A673 (cell line): ENCODE data around the gene EEFSEC. TPM values are rescaled to one million over a fixed set of nuclear protein-coding genes. Genes with fewer than 3 reads are reported as not detected.

ENCODE experiments used
- BruUV-seq: library from RNA; stranded (reverse); fragments of 400-500 nt; replicated peaks from 2 replicates; lab custom pipeline; 2021; lab: Mats Ljungman, UMichigan
- CTCF ChIA-PET: fragments of 300-600 bp; sonication (Branson Sonifier 250); formaldehyde crosslinking; loops from one replicate; lab custom pipeline; 2022; ENCODE audit warnings: antibody characterized with exemption; lab: Charles Lee
- POLR2A ChIA-PET: fragments of 300-600 bp; sonication (Branson Sonifier 250); formaldehyde crosslinking; loops from one replicate; lab custom pipeline; 2022; ENCODE audit warnings: antibody characterized with exemption; ENCODE audit not compliant: low non-redundant PET; lab: Charles Lee
- DNase-seq: peaks from one replicate; pipeline ENCODE4 v3.0.0-alpha.2; 2015; ENCODE audit warnings: low spot score
- H3K27ac ChIP-seq: fragments of 200-600 bp; sonication (generic); 2 replicates; pipeline ENCODE4 v1.5.1; 2016; ENCODE audit warnings: mixed run types, low read depth, mild to moderate bottlenecking, mixed read lengths, antibody characterized with exemption, low read length; ENCODE audit not compliant: poor library complexity, severe bottlenecking
- H3K27me3 ChIP-seq: fragments of 200-600 bp; sonication (generic); replicated peaks from 2 replicates; pipeline ENCODE4 v1.6.1; 2017; ENCODE audit warnings: mixed run types, low read depth, mild to moderate bottlenecking, mixed read lengths, antibody characterized with exemption, low read length; ENCODE audit not compliant: insufficient read depth, poor library complexity
- H3K36me3 ChIP-seq: fragments of 200-600 bp; sonication (generic); 2 replicates; pipeline ENCODE4 v1.6.1; 2016; ENCODE audit warnings: mixed run types, mild to moderate bottlenecking, mixed read lengths, antibody characterized with exemption, low read length; ENCODE audit not compliant: insufficient read depth, poor library complexity, severe bottlenecking
- H3K4me1 ChIP-seq: fragments of 200-600 bp; sonication (generic); 2 replicates; pipeline ENCODE4 v1.6.1; 2017; ENCODE audit warnings: mixed run types, mild to moderate bottlenecking, mixed read lengths, antibody characterized with exemption, low read length; ENCODE audit not compliant: insufficient read depth, poor library complexity, severe bottlenecking
- H3K4me3 ChIP-seq: fragments of 200-600 bp; sonication (generic); 2 replicates; pipeline ENCODE4 v1.5.1; 2016; ENCODE audit warnings: low read depth, mixed run types, mild to moderate bottlenecking, mixed read lengths, low read length; ENCODE audit not compliant: poor library complexity, severe bottlenecking
- H3K9me3 ChIP-seq: fragments of 200-600 bp; sonication (generic); 2 replicates; pipeline ENCODE4 v1.6.1; 2016; ENCODE audit warnings: mixed run types, low read depth, mild to moderate bottlenecking, mixed read lengths, antibody characterized with exemption, low read length; ENCODE audit not compliant: poor library complexity, severe bottlenecking
- EZH2 ChIP-seq: fragments of 200-600 bp; sonication (generic); IDR thresholded peaks from 2 replicates; pipeline ENCODE4 v1.6.1; 2017; ENCODE audit warnings: borderline replicate concordance, low read depth, mild to moderate bottlenecking, mixed read lengths, antibody characterized with exemption, low read length; ENCODE audit not compliant: poor library complexity, severe bottlenecking
- intact Hi-C: fragments of 100-400 bp; cut with micrococcal nuclease; formaldehyde crosslinking; loops from one replicate; pipeline ENCODE4 v1.10.0; 2022; ENCODE audit not compliant: unreplicated experiment
- total RNA-seq: library from RNA; stranded (reverse); gene quantifications from 2 replicates; pipeline ENCODE4 v1.2.3, GENCODE V29; 2021
- TF ChIP-seq, protein P1 (sequence below): fragments of 300-800, 200-600 bp; sonication (generic); conservative IDR thresholded peaks from 2 replicates; pipeline ENCODE4 v1.5.1; 2017; ENCODE audit warnings: low read depth, mild to moderate bottlenecking, antibody characterized with exemption, low read length, moderate library complexity, mixed read lengths

The EEFSEC gene
- total RNA-seq, 1 experiment from 2014 or later, result 19.7 TPM

DNA sequence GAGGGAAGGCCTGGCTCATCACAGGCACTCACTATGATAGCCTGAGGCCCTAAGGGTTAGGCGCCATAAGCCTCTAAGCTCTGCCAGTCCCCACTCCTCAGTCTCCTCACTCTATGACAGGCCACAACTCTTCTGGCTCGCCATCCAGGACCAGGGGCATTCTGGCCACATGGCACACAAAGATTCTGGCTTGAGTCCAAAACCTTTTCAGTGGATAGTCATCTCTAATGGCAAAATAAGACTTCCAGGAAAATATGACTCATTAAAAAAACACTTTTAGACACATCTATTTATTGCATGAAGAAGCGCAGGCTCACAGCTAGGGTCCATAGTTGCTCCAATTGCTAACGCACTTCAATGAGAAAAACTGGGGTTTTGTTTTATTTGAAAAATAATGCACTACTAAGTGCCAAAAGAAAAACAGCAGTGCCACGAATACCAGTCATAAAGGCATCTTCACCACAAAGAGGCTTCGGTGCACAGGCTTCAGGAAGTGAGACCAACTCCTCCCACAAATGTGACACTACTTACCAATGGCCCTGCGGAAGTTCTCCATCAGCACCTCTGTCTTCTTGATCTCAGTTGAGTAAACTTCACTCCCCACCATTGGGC, 40.8 kb upstream of the EEFSEC start:
- H3K27me3 ChIP-seq, result no peaks in the 10 kb centered on the region
- H3K4me1 ChIP-seq, result no peaks in the 10 kb centered on the region
- intact Hi-C loops, result no loop called here
- TF ChIP-seq, protein P1, sequence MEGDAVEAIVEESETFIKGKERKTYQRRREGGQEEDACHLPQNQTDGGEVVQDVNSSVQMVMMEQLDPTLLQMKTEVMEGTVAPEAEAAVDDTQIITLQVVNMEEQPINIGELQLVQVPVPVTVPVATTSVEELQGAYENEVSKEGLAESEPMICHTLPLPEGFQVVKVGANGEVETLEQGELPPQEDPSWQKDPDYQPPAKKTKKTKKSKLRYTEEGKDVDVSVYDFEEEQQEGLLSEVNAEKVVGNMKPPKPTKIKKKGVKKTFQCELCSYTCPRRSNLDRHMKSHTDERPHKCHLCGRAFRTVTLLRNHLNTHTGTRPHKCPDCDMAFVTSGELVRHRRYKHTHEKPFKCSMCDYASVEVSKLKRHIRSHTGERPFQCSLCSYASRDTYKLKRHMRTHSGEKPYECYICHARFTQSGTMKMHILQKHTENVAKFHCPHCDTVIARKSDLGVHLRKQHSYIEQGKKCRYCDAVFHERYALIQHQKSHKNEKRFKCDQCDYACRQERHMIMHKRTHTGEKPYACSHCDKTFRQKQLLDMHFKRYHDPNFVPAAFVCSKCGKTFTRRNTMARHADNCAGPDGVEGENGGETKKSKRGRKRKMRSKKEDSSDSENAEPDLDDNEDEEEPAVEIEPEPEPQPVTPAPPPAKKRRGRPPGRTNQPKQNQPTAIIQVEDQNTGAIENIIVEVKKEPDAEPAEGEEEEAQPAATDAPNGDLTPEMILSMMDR, result no peak
- TF ChIP-seq EZH2, result no peak
- no TSS peak for BruUV-seq
- peak overlapping the region; percentile 33 for H3K27ac ChIP-seq
- ChIA-PET CTCF (no interaction called here), POLR2A (no interaction called here)
- H3K4me3 ChIP-seq, result no peak overlapping the region
- DNase-seq, result peak; percentile 49
- no peaks in the 10 kb centered on the region for H3K9me3 ChIP-seq
- peaks cover 66% of the 10 kb centered on the region for H3K36me3 ChIP-seq

DNA sequence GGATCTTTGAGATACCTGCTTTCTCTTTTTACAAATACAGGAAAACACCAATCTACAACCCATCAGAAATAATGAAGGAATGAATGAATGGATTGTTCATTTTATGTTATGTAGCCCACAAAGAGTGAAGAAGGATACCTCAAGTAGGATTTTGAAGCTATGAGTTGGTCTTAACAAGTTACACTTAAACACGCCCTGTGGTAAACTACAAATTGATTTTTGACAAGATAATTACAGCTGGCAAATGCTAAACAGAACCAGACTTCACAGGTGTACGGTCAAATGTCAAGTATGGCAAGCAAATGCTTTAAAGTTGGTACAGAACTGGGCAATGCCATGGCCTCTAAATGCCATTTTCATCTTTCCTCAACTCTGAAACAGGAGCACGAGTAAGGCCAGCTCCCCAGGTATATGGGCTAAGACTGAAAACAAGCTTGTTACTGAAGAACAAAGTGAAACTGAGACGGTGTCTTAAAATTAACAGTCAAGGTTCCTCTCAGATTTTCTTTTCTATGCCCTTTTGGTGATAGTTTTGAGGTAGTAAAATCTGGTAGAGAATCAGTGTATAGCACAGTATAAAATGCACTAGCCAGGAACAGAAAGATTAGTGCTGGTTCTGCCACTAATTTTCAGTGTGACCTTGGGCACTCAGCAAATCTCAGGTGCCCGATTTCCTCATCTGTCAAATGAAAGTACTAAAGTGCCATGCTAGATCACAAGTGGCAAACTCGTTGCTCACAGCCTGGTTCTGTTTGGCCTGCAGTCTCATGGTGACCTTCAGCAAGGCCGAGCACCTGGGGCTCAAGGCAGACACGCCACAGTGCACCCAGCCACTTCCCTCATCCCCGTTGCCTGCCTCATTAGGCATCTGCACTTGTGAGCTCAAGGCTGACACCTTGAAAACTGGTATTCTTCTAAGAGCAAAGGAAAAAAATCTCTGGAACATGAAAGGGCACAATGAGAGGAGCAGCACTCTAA, 39.2 kb upstream of the EEFSEC start:
- intact Hi-C loops, result no loop called here
- Histone ChIP-seq H3K4me1 (no peaks in the 10 kb centered on the region), H3K27me3 (no peaks in the 10 kb centered on the region), H3K27ac (no peak overlapping the region), H3K4me3 (no peak overlapping the region), H3K36me3 (peaks cover 69% of the 10 kb centered on the region), H3K9me3 (no peaks in the 10 kb centered on the region)
- DNase-seq, result no peak
- no TSS peak for BruUV-seq
- CTCF ChIA-PET, result no interaction called here
- POLR2A ChIA-PET, result no interaction called here
- TF ChIP-seq EZH2, result no peak
- TF ChIP-seq, protein P1, result no peak

DNA sequence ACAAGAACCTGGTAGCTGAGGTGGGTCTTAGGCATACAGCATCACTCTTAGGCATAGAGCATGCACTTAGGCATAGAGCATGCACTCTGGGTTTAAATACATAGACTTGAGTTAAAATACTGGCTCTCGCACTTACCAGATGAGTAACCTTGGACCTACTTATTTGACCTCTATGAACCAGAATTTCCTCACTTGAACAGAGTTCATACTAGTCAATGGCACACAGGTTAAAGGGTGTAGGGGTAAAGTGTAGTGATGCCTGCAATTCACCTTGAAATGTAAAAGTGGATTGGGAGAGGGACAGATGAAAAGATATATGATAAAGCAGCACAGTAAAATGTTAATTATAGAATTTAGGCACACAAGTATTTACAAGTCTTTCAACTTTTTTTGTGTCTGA, 31.3 kb upstream of the EEFSEC start:
- Histone ChIP-seq H3K9me3 (no peaks in the 10 kb centered on the region), H3K27ac (no peak overlapping the region), H3K27me3 (no peaks in the 10 kb centered on the region), H3K36me3 (peaks cover 15% of the 10 kb centered on the region), H3K4me3 (peak overlapping the region; percentile 91), H3K4me1 (peaks cover 16% of the 10 kb centered on the region)
- CTCF ChIA-PET, result no interaction called here
- DNase-seq, result no peak
- intact Hi-C loops, result loop anchor here (5.0 kb wide), 1 partner anchor 45 kb away; no protein-coding TSS in a partner anchor
- TF ChIP-seq EZH2, result no peak
- TF ChIP-seq, protein P1, result no peak
- no TSS peak for BruUV-seq
- POLR2A ChIA-PET, result no interaction called here
